NB4 (cell line): Measurements from ENCODE around the gene SCD5.

Source experiments
- MYC ChIP-seq: IDR thresholded peaks from 2 replicates; pipeline ENCODE4 v1.6.1; 2011; ENCODE audit warnings: low read depth, low read length
- POLR2A ChIP-seq: IDR thresholded peaks from 2 replicates; pipeline ENCODE4 v1.6.1; 2011; ENCODE audit warnings: mild to moderate bottlenecking; ENCODE audit not compliant: insufficient read length; ENCODE audit errors: extremely low read depth
- TF ChIP-seq, protein P1 (sequence below): IDR thresholded peaks from one replicate; pipeline ENCODE4 v1.5.1; 2012; ENCODE audit warnings: low read depth, low read length
- TF ChIP-seq, protein P2 (sequence below): IDR thresholded peaks from 2 replicates; pipeline ENCODE4 v1.6.1; 2011; ENCODE audit warnings: low read depth, low read length

- TF ChIP-seq, protein P1, sequence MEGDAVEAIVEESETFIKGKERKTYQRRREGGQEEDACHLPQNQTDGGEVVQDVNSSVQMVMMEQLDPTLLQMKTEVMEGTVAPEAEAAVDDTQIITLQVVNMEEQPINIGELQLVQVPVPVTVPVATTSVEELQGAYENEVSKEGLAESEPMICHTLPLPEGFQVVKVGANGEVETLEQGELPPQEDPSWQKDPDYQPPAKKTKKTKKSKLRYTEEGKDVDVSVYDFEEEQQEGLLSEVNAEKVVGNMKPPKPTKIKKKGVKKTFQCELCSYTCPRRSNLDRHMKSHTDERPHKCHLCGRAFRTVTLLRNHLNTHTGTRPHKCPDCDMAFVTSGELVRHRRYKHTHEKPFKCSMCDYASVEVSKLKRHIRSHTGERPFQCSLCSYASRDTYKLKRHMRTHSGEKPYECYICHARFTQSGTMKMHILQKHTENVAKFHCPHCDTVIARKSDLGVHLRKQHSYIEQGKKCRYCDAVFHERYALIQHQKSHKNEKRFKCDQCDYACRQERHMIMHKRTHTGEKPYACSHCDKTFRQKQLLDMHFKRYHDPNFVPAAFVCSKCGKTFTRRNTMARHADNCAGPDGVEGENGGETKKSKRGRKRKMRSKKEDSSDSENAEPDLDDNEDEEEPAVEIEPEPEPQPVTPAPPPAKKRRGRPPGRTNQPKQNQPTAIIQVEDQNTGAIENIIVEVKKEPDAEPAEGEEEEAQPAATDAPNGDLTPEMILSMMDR: no peak
- TF ChIP-seq POLR2A (no peak), MYC (no peak)
- TF ChIP-seq, protein P2, sequence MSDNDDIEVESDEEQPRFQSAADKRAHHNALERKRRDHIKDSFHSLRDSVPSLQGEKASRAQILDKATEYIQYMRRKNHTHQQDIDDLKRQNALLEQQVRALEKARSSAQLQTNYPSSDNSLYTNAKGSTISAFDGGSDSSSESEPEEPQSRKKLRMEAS: no peak
These were observed 103.7 kb downstream of the SCD5 start for GRCh38 chr4:82694892-82695291.
